ENCODE results near the gene RPS16. TPM values are rescaled to one million over a fixed set of nuclear protein-coding genes. Genes with fewer than 3 reads are reported as not detected.

Gene RPS16
- total and polyA plus RNA-seq, 10 donors = 1,378 to 5,747 (median 1,790) TPM

GRCh38 chr19:39434123-39435076 lies 1.3 kb downstream of the RPS16 start:
- Histone ChIP-seq H3K36me3 (peaks cover 0 to 40% (median 28%) of the 10 kb centered on the region in 6 donors), H3K4me3 (peak overlapping the region; percentile 54 to 97 (median 92)), H3K4me1 (peaks cover 21 to 67% (median 48%) of the 10 kb centered on the region in 6 donors), H3K9me3 (no peaks in the 10 kb centered on the region), H3K27me3 (replicated peaks in 1 of 7) (no peaks in the 10 kb centered on the region), H3K27ac (peak overlapping the region in 7 of 8 donors; percentile 20 to 94 (median 92))
- no peak for DNase-seq
- intact Hi-C loops (cut with DNase I; ENCODE audit: low total_unique reads) = no loop called here
- TF ChIP-seq CTCF (IDR thresholded peaks at IDR 0.05 in 8 of 11, conservative IDR thresholded peaks at IDR 0.05 in 3 of 11) = no peak
- TF ChIP-seq POLR2A (IDR thresholded peaks at IDR 0.05) = no peak
- no peak for TF ChIP-seq POLR2AphosphoS5 (IDR thresholded peaks at IDR 0.05)
- 32 to 63% (median 49%) methylated on average over 10 of the region's 10 CpGs for WGBS, 5 donors

- TF ChIP-seq CTCF (IDR thresholded peaks at IDR 0.05 in 8 of 11, conservative IDR thresholded peaks at IDR 0.05 in 3 of 11) = no peak
- no peak for TF ChIP-seq POLR2AphosphoS5 (IDR thresholded peaks at IDR 0.05)
- TF ChIP-seq POLR2A (IDR thresholded peaks at IDR 0.05) = no peak
- H3K4me3 ChIP-seq = peak overlapping the region in 1 of 8 donors; percentile 92
- WGBS, 5 donors = 90 to 98% (median 95%) methylated on average over 7 to 8 of the region's 8 CpGs
These were observed 2.2 kb downstream of the RPS16 start for GRCh38 chr19:39433480-39434079.

GRCh38 chr19:39432677-39433025 lies 3.1 kb downstream of the RPS16 start:
- Histone ChIP-seq H3K9me3 (no peaks in the 10 kb centered on the region), H3K27me3 (replicated peaks in 1 of 7) (no peaks in the 10 kb centered on the region), H3K27ac (no peak overlapping the region), H3K4me3 (peak overlapping the region in 1 of 8 donors; percentile 0), H3K4me1 (peaks cover 21 to 75% (median 53%) of the 10 kb centered on the region in 6 donors), H3K36me3 (peaks cover 0 to 40% (median 28%) of the 10 kb centered on the region in 6 donors)
- 87 to 95% (median 95%) methylated on average over 8 of the region's 8 CpGs for WGBS, 5 donors
- TF ChIP-seq CTCF (IDR thresholded peaks at IDR 0.05 in 8 of 11, conservative IDR thresholded peaks at IDR 0.05 in 3 of 11) (no peak), POLR2AphosphoS5 (IDR thresholded peaks at IDR 0.05) (no peak), POLR2A (IDR thresholded peaks at IDR 0.05) (no peak)
- DNase-seq = peak; percentile 38
- intact Hi-C loops (cut with DNase I; ENCODE audit: low total_unique reads) = no loop called here

More at GRCh38 chr19:39433480-39434079, 2.2 kb downstream of the RPS16 start:
- peak; percentile 54 for DNase-seq
- Histone ChIP-seq H3K27me3 (replicated peaks in 1 of 7) (no peaks in the 10 kb centered on the region), H3K36me3 (peaks cover 0 to 40% (median 28%) of the 10 kb centered on the region in 6 donors), H3K9me3 (no peaks in the 10 kb centered on the region), H3K4me1 (peaks cover 21 to 74% (median 52%) of the 10 kb centered on the region in 6 donors), H3K27ac (peak overlapping the region in 4 of 8 donors; percentile 16 to 94 (median 56))
- intact Hi-C loops (cut with DNase I; ENCODE audit: low total_unique reads) = no loop called here

All from spleen (tissue), 11 donors.